ENCODE measurements around the gene FBXO42.
A peak's percentile ranks its signal among the peaks of the same experiment; 100 is the strongest.

Gene FBXO42

GRCh38 chr1:16351994-16352841 lies at the start of gene FBXO42:
TSS of gene FBXO42 (minus strand) at chr1:16352480. CDS start at chr1:16315418, 37,062 bp downstream.
- peak; percentile 63 for DNase-seq

GRCh38 chr1:16398371-16398953 lies 46.2 kb upstream of the FBXO42 start:
- no peak for DNase-seq

GRCh38 chr1:16397120-16397519 lies 44.8 kb upstream of the FBXO42 start:
- DNase-seq: no peak

GRCh38 chr1:16396591-16396990 lies 44.3 kb upstream of the FBXO42 start:
- no peak for DNase-seq

GRCh38 chr1:16394977-16395376 lies 42.7 kb upstream of the FBXO42 start:
- DNase-seq: no peak

GRCh38 chr1:16393570-16394521 lies 41.6 kb upstream of the FBXO42 start:
- DNase-seq: no peak

GRCh38 chr1:16392740-16393569 lies 40.7 kb upstream of the FBXO42 start:
- DNase-seq: no peak

- DNase-seq: no peak
Measured at GRCh38 chr1:16391411-16391810, 39.1 kb upstream of the FBXO42 start.

GRCh38 chr1:16387201-16388188 lies 35.2 kb upstream of the FBXO42 start:
- no peak for DNase-seq

GRCh38 chr1:16386454-16387113 lies 34.3 kb upstream of the FBXO42 start:
- no peak for DNase-seq

GRCh38 chr1:16385659-16386453 lies 33.6 kb upstream of the FBXO42 start:
- DNase-seq: no peak

- DNase-seq: no peak
Measured at GRCh38 chr1:16383888-16384287, 31.6 kb upstream of the FBXO42 start.

- DNase-seq: no peak
Measured at GRCh38 chr1:16380868-16381267, 28.6 kb upstream of the FBXO42 start.

GRCh38 chr1:16378443-16378842 lies 26.2 kb upstream of the FBXO42 start:
- no peak for DNase-seq

- DNase-seq: no peak
Measured at GRCh38 chr1:16376971-16377370, 24.7 kb upstream of the FBXO42 start.

GRCh38 chr1:16375521-16376340 lies 23.5 kb upstream of the FBXO42 start:
- DNase-seq: no peak

- no peak for DNase-seq
Measured at GRCh38 chr1:16374266-16374665, 22.0 kb upstream of the FBXO42 start.

GRCh38 chr1:16372535-16373285 lies 20.4 kb upstream of the FBXO42 start:
- no peak for DNase-seq

Measured in NCI-H1436 treated with DMSO at 0.1 percent for 48 hours (cell line).